ENCODE measurements around the gene TDP1.

The TDP1 gene

DNA sequence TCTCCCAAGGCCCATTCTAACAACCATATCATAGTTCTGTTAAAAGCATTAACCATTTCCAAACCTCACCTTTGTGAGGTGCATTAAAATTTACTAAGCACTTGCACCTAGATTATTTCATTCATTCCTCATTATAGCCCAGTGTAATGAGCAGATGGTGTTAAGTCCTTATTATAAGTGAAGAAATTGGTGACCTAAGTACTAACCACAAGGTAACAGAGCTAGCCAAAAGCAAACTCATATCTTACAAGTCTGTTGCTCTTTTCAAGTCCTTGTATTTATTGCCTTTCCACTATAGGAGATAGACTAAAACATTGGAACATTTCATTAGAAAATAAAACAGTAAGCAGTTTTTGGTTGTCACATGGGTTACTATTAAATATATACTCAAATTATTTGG lies 49.7 kb downstream of the TDP1 start:
- TF ChIP-seq, protein P1, sequence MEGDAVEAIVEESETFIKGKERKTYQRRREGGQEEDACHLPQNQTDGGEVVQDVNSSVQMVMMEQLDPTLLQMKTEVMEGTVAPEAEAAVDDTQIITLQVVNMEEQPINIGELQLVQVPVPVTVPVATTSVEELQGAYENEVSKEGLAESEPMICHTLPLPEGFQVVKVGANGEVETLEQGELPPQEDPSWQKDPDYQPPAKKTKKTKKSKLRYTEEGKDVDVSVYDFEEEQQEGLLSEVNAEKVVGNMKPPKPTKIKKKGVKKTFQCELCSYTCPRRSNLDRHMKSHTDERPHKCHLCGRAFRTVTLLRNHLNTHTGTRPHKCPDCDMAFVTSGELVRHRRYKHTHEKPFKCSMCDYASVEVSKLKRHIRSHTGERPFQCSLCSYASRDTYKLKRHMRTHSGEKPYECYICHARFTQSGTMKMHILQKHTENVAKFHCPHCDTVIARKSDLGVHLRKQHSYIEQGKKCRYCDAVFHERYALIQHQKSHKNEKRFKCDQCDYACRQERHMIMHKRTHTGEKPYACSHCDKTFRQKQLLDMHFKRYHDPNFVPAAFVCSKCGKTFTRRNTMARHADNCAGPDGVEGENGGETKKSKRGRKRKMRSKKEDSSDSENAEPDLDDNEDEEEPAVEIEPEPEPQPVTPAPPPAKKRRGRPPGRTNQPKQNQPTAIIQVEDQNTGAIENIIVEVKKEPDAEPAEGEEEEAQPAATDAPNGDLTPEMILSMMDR (IDR thresholded peaks at IDR 0.05; ENCODE audit: insufficient read depth, low read length, poor library complexity, severe bottlenecking): no peak
- no peak overlapping the region for H3K4me3 ChIP-seq (replicated peaks; ENCODE audit: low read depth, low read length)
- H3K36me3 ChIP-seq (ENCODE audit: control insufficient read depth, insufficient read depth, low read length): peaks cover 4% of the 10 kb centered on the region
- H3K27me3 ChIP-seq (replicated peaks; ENCODE audit: control insufficient read depth, insufficient read depth, low read length): no peaks in the 10 kb centered on the region
- no peak for DNase-seq (ENCODE audit: extremely low read depth, insufficient read length)

DNA sequence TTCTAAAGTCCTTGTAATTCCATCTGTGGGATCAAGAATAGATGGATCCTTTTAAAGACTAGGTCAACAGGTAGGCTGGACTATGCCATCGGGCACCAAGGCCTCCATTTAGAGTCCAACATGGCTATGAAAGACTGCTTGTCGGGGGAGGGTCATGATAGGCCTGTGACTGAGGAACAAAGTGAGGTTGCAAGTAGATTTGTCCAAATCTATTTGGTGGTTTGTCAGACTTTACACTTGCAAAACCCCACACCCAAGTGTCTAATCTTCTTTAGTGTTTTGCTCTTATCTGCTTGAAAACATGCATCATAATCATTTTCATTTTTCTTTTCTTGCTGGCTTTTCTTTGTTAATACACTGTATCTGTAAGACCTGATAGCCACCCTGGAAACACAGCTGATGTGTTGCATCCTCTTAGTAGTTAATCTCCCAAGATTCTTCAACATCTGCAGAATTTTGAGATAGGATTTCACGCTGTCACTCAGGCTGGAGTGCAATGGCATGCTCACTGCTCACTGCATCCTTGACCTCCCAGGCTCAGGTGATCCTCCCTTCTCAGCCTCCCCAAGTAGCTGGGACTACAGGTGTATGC lies 50.3 kb downstream of the TDP1 start:
- Histone ChIP-seq H3K27me3 (replicated peaks; ENCODE audit: control insufficient read depth, insufficient read depth, low read length) (no peaks in the 10 kb centered on the region), H3K36me3 (ENCODE audit: control insufficient read depth, insufficient read depth, low read length) (peaks cover 4% of the 10 kb centered on the region), H3K4me3 (replicated peaks; ENCODE audit: low read depth, low read length) (no peak overlapping the region)
- no peak for DNase-seq (ENCODE audit: extremely low read depth, insufficient read length)
- TF ChIP-seq, protein P1 (IDR thresholded peaks at IDR 0.05; ENCODE audit: insufficient read depth, low read length, poor library complexity, severe bottlenecking): no peak

DNA sequence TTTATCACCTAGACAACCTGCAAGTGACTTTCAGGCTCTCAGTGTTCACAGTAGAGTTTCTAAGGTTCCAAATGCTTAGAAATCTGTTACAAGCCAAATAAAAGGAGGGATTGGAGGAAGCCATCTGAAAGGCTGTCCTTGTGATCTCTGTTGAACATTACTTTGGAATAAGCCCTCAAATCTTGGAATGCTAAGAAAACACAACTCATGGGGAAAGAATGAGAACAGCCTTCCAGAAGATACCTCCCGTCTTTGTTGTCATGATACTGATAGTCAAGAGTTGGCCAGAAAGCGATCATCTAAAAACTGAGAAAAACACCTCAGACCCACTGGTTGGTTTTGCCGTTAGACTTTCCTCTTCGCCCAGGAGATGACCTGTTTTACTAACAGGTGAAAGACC lies 61.6 kb downstream of the TDP1 start:
- DNase-seq (ENCODE audit: extremely low read depth, insufficient read length): no peak
- Histone ChIP-seq H3K4me3 (replicated peaks; ENCODE audit: low read depth, low read length) (no peak overlapping the region), H3K27me3 (replicated peaks; ENCODE audit: control insufficient read depth, insufficient read depth, low read length) (no peaks in the 10 kb centered on the region), H3K36me3 (ENCODE audit: control insufficient read depth, insufficient read depth, low read length) (peaks cover 21% of the 10 kb centered on the region)
- TF ChIP-seq, protein P1 (IDR thresholded peaks at IDR 0.05; ENCODE audit: insufficient read depth, low read length, poor library complexity, severe bottlenecking): no peak

DNA sequence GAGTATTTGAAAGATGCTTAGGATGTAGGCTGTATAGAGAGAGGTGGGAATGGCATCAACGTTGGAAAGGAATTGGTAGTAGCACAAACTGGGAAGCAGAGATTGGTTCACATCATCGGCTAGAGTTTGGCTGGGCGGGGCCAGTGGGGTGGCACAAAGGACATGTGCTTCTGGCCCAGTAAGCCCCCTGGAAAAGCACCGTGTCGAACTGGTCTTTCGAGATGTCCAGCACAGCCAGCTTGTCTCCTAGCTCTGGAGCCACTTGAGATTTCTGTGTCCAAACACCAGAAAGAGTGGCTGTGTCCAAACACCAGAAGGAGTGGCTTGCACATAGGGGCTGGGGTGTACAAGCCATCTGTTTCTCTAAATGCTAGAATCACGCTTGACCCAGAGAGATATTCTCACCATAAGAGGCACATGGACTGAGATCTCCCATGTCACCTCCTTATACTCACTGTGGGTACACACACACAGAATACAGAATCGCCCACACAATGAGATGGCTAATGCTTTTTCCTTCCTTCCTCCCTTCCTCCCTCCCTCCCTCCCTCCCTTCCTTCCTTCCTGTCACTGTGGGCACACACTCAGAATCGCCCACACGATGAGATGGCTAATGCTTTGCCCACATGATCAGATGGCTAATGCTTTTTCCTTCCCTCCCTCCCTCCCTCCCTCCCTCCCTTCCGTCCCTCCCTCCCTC lies 64.2 kb downstream of the TDP1 start:
- DNase-seq (ENCODE audit: extremely low read depth, insufficient read length): no peak
- TF ChIP-seq, protein P1 (IDR thresholded peaks at IDR 0.05; ENCODE audit: insufficient read depth, low read length, poor library complexity, severe bottlenecking): no peak
- peaks cover 22% of the 10 kb centered on the region for H3K36me3 ChIP-seq (ENCODE audit: control insufficient read depth, insufficient read depth, low read length)

DNA sequence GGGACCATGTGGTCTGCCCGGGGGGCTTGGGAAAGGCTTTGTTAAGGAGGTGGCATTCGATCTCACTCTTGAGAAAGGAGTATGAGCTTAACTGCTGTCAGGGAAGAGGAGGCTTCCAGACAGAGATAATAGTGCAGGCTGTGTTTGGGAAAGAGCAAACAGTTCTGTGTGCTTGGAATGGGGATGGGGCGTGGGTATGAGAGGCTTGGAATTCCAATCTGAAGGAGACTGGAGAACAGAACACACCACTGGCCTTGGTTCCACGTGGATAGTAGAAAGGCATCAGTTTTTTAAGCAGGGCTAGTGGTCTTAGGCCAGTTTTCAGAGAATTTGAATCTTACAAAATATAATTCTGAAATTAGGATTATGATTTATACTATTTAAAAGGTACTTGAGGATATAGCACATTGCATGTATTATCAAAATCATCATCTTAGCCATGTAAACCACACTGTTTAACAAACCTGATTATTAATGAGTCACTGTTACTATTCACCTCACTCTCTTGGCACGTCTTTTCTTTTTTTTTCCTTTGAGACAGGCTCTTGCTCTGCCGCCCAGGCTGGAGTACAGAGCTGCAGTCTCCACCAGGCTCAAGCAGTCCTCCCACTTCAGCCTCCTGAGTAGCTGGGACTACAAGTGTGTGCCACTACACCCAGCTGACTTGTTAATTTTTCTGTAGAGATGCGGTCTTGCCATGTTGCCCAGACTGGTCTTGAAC lies 67.6 kb downstream of the TDP1 start:
- Histone ChIP-seq H3K4me3 (replicated peaks; ENCODE audit: low read depth, low read length) (no peak overlapping the region), H3K36me3 (ENCODE audit: control insufficient read depth, insufficient read depth, low read length) (peaks cover 21% of the 10 kb centered on the region), H3K27me3 (replicated peaks; ENCODE audit: control insufficient read depth, insufficient read depth, low read length) (no peaks in the 10 kb centered on the region)
- DNase-seq (ENCODE audit: extremely low read depth, insufficient read length): no peak
- TF ChIP-seq, protein P1 (IDR thresholded peaks at IDR 0.05; ENCODE audit: insufficient read depth, low read length, poor library complexity, severe bottlenecking): no peak

More for the DNA sequence above, 64.2 kb downstream of the TDP1 start:
- no peak overlapping the region for H3K4me3 ChIP-seq (replicated peaks; ENCODE audit: low read depth, low read length)
- H3K27me3 ChIP-seq (replicated peaks; ENCODE audit: control insufficient read depth, insufficient read depth, low read length): no peaks in the 10 kb centered on the region

Measured in GM06990 (cell line).